ENCODE data around the gene DNAH5.
A peak's percentile ranks its signal among the peaks of the same experiment; 100 is the strongest.

The DNAH5 gene

DNA sequence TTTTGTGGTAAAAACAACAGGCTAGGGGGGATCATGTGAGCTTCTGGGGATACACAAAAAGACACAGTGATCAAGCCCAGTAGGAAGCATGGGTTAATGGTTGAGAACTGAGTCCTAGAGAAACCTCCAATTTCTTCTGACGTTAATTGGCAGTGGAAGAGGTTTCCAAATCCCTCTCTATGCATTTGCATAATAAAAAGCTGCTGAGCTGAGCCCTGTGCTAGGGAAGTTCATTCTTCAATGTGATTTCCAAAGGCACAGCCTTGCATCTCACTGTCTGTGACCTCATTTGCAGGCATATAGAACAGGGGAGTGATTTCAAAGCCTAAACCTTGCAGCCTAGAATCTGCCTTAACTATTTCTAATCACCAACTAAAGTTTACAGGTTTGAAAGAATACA lies 812 bp downstream of the DNAH5 start:
- H2AFZ ChIP-seq (ENCODE audit: low read length), result no peak overlapping the region

DNA sequence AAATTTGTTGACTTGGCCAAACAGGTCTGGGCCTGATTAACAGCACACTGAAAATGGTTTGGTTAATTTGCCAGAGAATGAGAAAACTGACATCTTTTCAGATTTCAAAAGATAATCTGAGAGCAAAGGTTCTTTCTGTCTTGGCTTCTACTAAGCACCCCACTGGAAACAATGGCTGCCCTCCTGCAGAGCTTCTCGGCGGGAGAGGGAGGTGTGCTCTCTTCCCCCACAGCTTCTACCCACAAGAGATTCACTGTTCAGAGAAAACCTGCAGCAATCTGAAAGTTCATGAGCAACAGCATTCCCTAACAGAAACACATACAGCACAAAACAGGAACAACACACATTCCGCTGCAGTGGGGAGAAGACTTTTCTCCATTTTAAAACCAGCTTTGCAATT lies 3.0 kb downstream of the DNAH5 start:
- WGBS, 2 donors (ENCODE audit: extremely low coverage in 2 of 2, insufficient read length in 2 of 2, insufficient replicate concordance in 1 of 2), result no CpG with 5 or more reads among the region's 3 CpGs
- Histone ChIP-seq H4K8ac (ENCODE audit: low read depth, low read length) (no peak overlapping the region), H2BK120ac (ENCODE audit: low read depth, low read length) (no peak overlapping the region), H3K79me1 (ENCODE audit: low read depth, low read length) (no peaks in the 10 kb centered on the region), H3K4me3 (ENCODE audit: low read length in 2 of 2) (no peak overlapping the region), H2BK12ac (ENCODE audit: low read length) (no peak overlapping the region), H3K4ac (ENCODE audit: low read length) (no peak overlapping the region), H2BK15ac (ENCODE audit: low read length) (no peak overlapping the region), H3K4me1 (ENCODE audit: control insufficient read depth in 2 of 2, insufficient read depth in 1 of 2, low read depth in 1 of 2, low read length in 2 of 2) (peaks cover 0 to 9% of the 10 kb centered on the region in 2 donors), H3K36me3 (replicated peaks in 1 of 2; ENCODE audit: control insufficient read depth in 2 of 2, insufficient read depth in 2 of 2, low read length in 2 of 2) (no peaks in the 10 kb centered on the region), H4K91ac (ENCODE audit: low read depth, low read length, poor library complexity) (no peak overlapping the region), H3K14ac (ENCODE audit: low read length) (no peak overlapping the region), H2AFZ (ENCODE audit: low read length) (no peak overlapping the region), H3K27me3 (ENCODE audit: control insufficient read depth in 3 of 3, insufficient read depth in 3 of 3, low read depth in 1 of 3, low read length in 3 of 3) (peaks cover 0 to 5% (median 0%) of the 10 kb centered on the region in 3 experiments), H2BK5ac (ENCODE audit: low read length) (no peak overlapping the region), H3K9ac (ENCODE audit: low read depth, low read length, poor library complexity) (no peak overlapping the region), H3K18ac (ENCODE audit: low read length) (no peak overlapping the region), H3K23ac (ENCODE audit: low read depth, low read length, poor library complexity) (no peak overlapping the region), H2AK5ac (ENCODE audit: low read depth, low read length) (no peak overlapping the region), H3K27ac (replicated peaks; ENCODE audit: low read length) (no peak overlapping the region), H3K9me3 (replicated peaks in 1 of 2; ENCODE audit: control insufficient read depth in 2 of 2, insufficient read depth in 1 of 2, low read depth in 1 of 2, low read length in 2 of 2) (no peaks in the 10 kb centered on the region), H3K4me2 (ENCODE audit: insufficient read depth, low read length, poor library complexity, severe bottlenecking) (no peak overlapping the region)
- DNase-seq (ENCODE audit: low spot score), result no peak

More for the DNA sequence above, 812 bp downstream of the DNAH5 start:
- Histone ChIP-seq H3K27me3 (ENCODE audit: control insufficient read depth in 3 of 3, insufficient read depth in 3 of 3, low read depth in 1 of 3, low read length in 3 of 3) (peaks cover 0 to 2% (median 0%) of the 10 kb centered on the region in 3 experiments), H3K4me3 (ENCODE audit: low read length in 2 of 2) (no peak overlapping the region), H2BK15ac (ENCODE audit: low read length) (no peak overlapping the region), H3K18ac (ENCODE audit: low read length) (no peak overlapping the region), H2BK12ac (ENCODE audit: low read length) (no peak overlapping the region), H3K36me3 (replicated peaks in 1 of 2; ENCODE audit: control insufficient read depth in 2 of 2, insufficient read depth in 2 of 2, low read length in 2 of 2) (no peaks in the 10 kb centered on the region), H4K8ac (ENCODE audit: low read depth, low read length) (no peak overlapping the region), H3K14ac (ENCODE audit: low read length) (no peak overlapping the region), H2BK5ac (ENCODE audit: low read length) (no peak overlapping the region), H3K4me2 (ENCODE audit: insufficient read depth, low read length, poor library complexity, severe bottlenecking) (no peak overlapping the region), H3K23ac (ENCODE audit: low read depth, low read length, poor library complexity) (no peak overlapping the region), H4K91ac (ENCODE audit: low read depth, low read length, poor library complexity) (no peak overlapping the region), H3K4ac (ENCODE audit: low read length) (no peak overlapping the region), H2BK120ac (ENCODE audit: low read depth, low read length) (no peak overlapping the region), H3K79me1 (ENCODE audit: low read depth, low read length) (no peaks in the 10 kb centered on the region), H3K27ac (replicated peaks; ENCODE audit: low read length) (no peak overlapping the region), H3K4me1 (ENCODE audit: control insufficient read depth in 2 of 2, insufficient read depth in 1 of 2, low read depth in 1 of 2, low read length in 2 of 2) (peaks cover 0 to 9% of the 10 kb centered on the region in 2 donors), H2AK5ac (ENCODE audit: low read depth, low read length) (no peak overlapping the region), H3K9ac (ENCODE audit: low read depth, low read length, poor library complexity) (no peak overlapping the region), H3K9me3 (replicated peaks in 1 of 2; ENCODE audit: control insufficient read depth in 2 of 2, insufficient read depth in 1 of 2, low read depth in 1 of 2, low read length in 2 of 2) (no peaks in the 10 kb centered on the region)
- no peak for DNase-seq (ENCODE audit: low spot score)
- no CpG with 5 or more reads among the region's 1 CpG for WGBS, 2 donors (ENCODE audit: extremely low coverage in 2 of 2, insufficient read length in 2 of 2, insufficient replicate concordance in 1 of 2)

DNA sequence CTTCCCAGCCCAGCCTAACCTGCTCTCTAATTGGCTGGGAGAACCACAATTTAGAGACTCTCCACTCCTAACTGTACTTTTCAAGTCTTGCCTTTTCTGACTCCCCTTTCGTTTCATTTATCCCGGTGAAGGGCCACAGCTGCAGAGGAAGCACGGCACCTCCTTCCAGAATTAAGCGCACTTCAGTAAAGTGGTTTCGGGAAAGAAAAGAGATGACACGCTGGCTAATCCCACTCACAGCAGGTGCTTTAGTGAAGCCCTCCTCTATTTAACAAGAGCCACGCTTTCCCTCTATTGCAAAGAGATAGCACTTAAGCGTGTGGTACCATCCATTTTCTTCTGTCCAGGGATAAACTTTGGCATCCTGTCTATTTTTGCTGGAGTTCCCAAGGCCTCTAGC lies 4.8 kb downstream of the DNAH5 start:
- H3K23ac ChIP-seq (ENCODE audit: low read depth, low read length, poor library complexity), result no peak overlapping the region
- H3K27me3 ChIP-seq (ENCODE audit: control insufficient read depth in 3 of 3, insufficient read depth in 3 of 3, low read depth in 1 of 3, low read length in 3 of 3), result peaks cover 0 to 5% (median 0%) of the 10 kb centered on the region in 3 experiments
- H3K4me2 ChIP-seq (ENCODE audit: insufficient read depth, low read length, poor library complexity, severe bottlenecking), result peak overlapping the region; percentile 44
- no peak overlapping the region for H2BK120ac ChIP-seq (ENCODE audit: low read depth, low read length)
- no peak overlapping the region for H3K14ac ChIP-seq (ENCODE audit: low read length)
- H2BK5ac ChIP-seq (ENCODE audit: low read length), result no peak overlapping the region
- H4K91ac ChIP-seq (ENCODE audit: low read depth, low read length, poor library complexity), result no peak overlapping the region
- no peak overlapping the region for H2BK15ac ChIP-seq (ENCODE audit: low read length)
- no peak overlapping the region for H3K4me3 ChIP-seq (ENCODE audit: low read length in 2 of 2)
- peaks cover 0 to 11% of the 10 kb centered on the region in 2 donors for H3K4me1 ChIP-seq (ENCODE audit: control insufficient read depth in 2 of 2, insufficient read depth in 1 of 2, low read depth in 1 of 2, low read length in 2 of 2)
- no peak overlapping the region for H3K18ac ChIP-seq (ENCODE audit: low read length)
- no peak overlapping the region for H2AFZ ChIP-seq (ENCODE audit: low read length)
- no peaks in the 10 kb centered on the region for H3K79me1 ChIP-seq (ENCODE audit: low read depth, low read length)
- peak; percentile 30 for DNase-seq (ENCODE audit: low spot score)
- no CpG with 5 or more reads among the region's 8 CpGs for WGBS, 2 donors (ENCODE audit: extremely low coverage in 2 of 2, insufficient read length in 2 of 2, insufficient replicate concordance in 1 of 2)
- no peak overlapping the region for H4K8ac ChIP-seq (ENCODE audit: low read depth, low read length)
- no peak overlapping the region for H3K9ac ChIP-seq (ENCODE audit: low read depth, low read length, poor library complexity)
- H3K4ac ChIP-seq (ENCODE audit: low read length), result no peak overlapping the region
- no peak overlapping the region for H3K27ac ChIP-seq (replicated peaks; ENCODE audit: low read length)
- no peaks in the 10 kb centered on the region for H3K9me3 ChIP-seq (replicated peaks in 1 of 2; ENCODE audit: control insufficient read depth in 2 of 2, insufficient read depth in 1 of 2, low read depth in 1 of 2, low read length in 2 of 2)
- H2BK12ac ChIP-seq (ENCODE audit: low read length), result no peak overlapping the region
- no peaks in the 10 kb centered on the region for H3K36me3 ChIP-seq (replicated peaks in 1 of 2; ENCODE audit: control insufficient read depth in 2 of 2, insufficient read depth in 2 of 2, low read length in 2 of 2)
- H2AK5ac ChIP-seq (ENCODE audit: low read depth, low read length), result no peak overlapping the region

- Histone ChIP-seq H4K91ac (ENCODE audit: low read depth, low read length, poor library complexity) (no peak overlapping the region), H3K9ac (ENCODE audit: low read depth, low read length, poor library complexity) (no peak overlapping the region), H3K23ac (ENCODE audit: low read depth, low read length, poor library complexity) (no peak overlapping the region), H2BK5ac (ENCODE audit: low read length) (no peak overlapping the region), H3K79me1 (ENCODE audit: low read depth, low read length) (no peaks in the 10 kb centered on the region), H2AFZ (ENCODE audit: low read length) (no peak overlapping the region), H2AK5ac (ENCODE audit: low read depth, low read length) (no peak overlapping the region), H3K27me3 (ENCODE audit: control insufficient read depth in 3 of 3, insufficient read depth in 3 of 3, low read depth in 1 of 3, low read length in 3 of 3) (peaks cover 0 to 2% (median 0%) of the 10 kb centered on the region in 3 experiments), H3K9me3 (replicated peaks in 1 of 2; ENCODE audit: control insufficient read depth in 2 of 2, insufficient read depth in 1 of 2, low read depth in 1 of 2, low read length in 2 of 2) (peaks cover 0 to 4% of the 10 kb centered on the region in 2 donors), H2BK120ac (ENCODE audit: low read depth, low read length) (no peak overlapping the region), H3K4me1 (ENCODE audit: control insufficient read depth in 2 of 2, insufficient read depth in 1 of 2, low read depth in 1 of 2, low read length in 2 of 2) (peaks cover 0 to 9% of the 10 kb centered on the region in 2 donors), H3K4me3 (ENCODE audit: low read length in 2 of 2) (no peak overlapping the region), H2BK15ac (ENCODE audit: low read length) (no peak overlapping the region), H2BK12ac (ENCODE audit: low read length) (no peak overlapping the region), H3K4ac (ENCODE audit: low read length) (no peak overlapping the region), H3K36me3 (replicated peaks in 1 of 2; ENCODE audit: control insufficient read depth in 2 of 2, insufficient read depth in 2 of 2, low read length in 2 of 2) (no peaks in the 10 kb centered on the region), H3K27ac (replicated peaks; ENCODE audit: low read length) (no peak overlapping the region), H3K18ac (ENCODE audit: low read length) (no peak overlapping the region), H3K14ac (ENCODE audit: low read length) (no peak overlapping the region), H3K4me2 (ENCODE audit: insufficient read depth, low read length, poor library complexity, severe bottlenecking) (no peak overlapping the region), H4K8ac (ENCODE audit: low read depth, low read length) (no peak overlapping the region)
- no CpG with 5 or more reads among the region's 1 CpG for WGBS, 2 donors (ENCODE audit: extremely low coverage in 2 of 2, insufficient read length in 2 of 2, insufficient replicate concordance in 1 of 2)
- no peak for DNase-seq (ENCODE audit: low spot score)
Measured at GRCh38 chr5:13934921-13935320, 9.6 kb downstream of the DNAH5 start.

Data from neuronal stem cell (in vitro differentiated cells).